HepG2 (cell line): ENCODE measurements around the gene NUP107. TPM values are rescaled to one million over a fixed set of nuclear protein-coding genes. Genes with fewer than 3 reads are reported as not detected.

Experiments used
- ATAC-seq: fragments of 200-7000 bp; cut with Tn5 transposase; 3 replicates; pipeline ENCODE4 v1.9.1; 2020; ENCODE audit warnings: mild to moderate bottlenecking, moderate library complexity
- BruUV-seq: library from RNA; stranded (reverse); fragments of 400-500 nt; replicated peaks from 2 replicates; lab custom pipeline; 2021; lab: Mats Ljungman, UMichigan
- CTCF ChIA-PET: fragments of 300-600 bp; formaldehyde crosslinking; extraction: SDS; loops from one replicate; lab custom pipeline; 2021; ENCODE audit warnings: low total read pairs, inconsistent platforms, low intra/inter-chr PET ratio; lab: Yijun Ruan, JAX
- POLR2A ChIA-PET: fragments of 350-600 bp; sonication (Branson Sonifier 250); formaldehyde crosslinking; loops from one replicate; lab custom pipeline; 2020; ENCODE audit warnings: antibody characterized with exemption, inconsistent platforms; lab: Yijun Ruan, JAX
- DNase-seq: peaks from one replicate; pipeline ENCODE4 v3.0.0-alpha.2; 2015; ENCODE audit warnings: low spot score
- FAIRE-seq: peaks from 3 replicates; lab custom pipeline; 2011; peaks lifted over from hg19 to GRCh38; lab: Jason Lieb, UNC
- H2AFZ ChIP-seq: one replicate; pipeline ENCODE4 v1.6.1; 2011; ENCODE audit warnings: low read length, inconsistent platforms
- H3K27ac ChIP-seq: fragments of 300-600 bp; 3 replicates; pipeline ENCODE4 v1.8.0; 2011; ENCODE audit warnings: mixed run types, mild to moderate bottlenecking, mixed read lengths, low read length, inconsistent platforms; ENCODE audit not compliant: insufficient read depth; ENCODE audit errors: extremely low read length
- H3K27me3 ChIP-seq, 2 experiments: fragments of 200-600 bp in 1 of 2; 2 replicates in 1 of 2; 3 replicates in 1 of 2; pipeline versions ENCODE4 v1.6.0 to v1.8.0; 2011; ENCODE audit warnings: low read length in 2 of 2, mild to moderate bottlenecking in 2 of 2, moderate library complexity in 2 of 2, inconsistent platforms in 1 of 2; ENCODE audit not compliant: insufficient read depth in 2 of 2, control insufficient read depth in 1 of 2
- H3K36me3 ChIP-seq, 2 experiments: fragments of 200-600 bp in 1 of 2; replicated peaks in 1 of 2; 2 replicates in 1 of 2; 3 replicates in 1 of 2; pipeline versions ENCODE4 v1.5.1 to v1.8.0; 2011; ENCODE audit warnings: low read length in 2 of 2, inconsistent platforms in 1 of 2; ENCODE audit not compliant: insufficient read depth in 2 of 2, control insufficient read depth in 1 of 2
- H3K4me1 ChIP-seq: 2 replicates; pipeline ENCODE4 v1.5.1; 2012; ENCODE audit warnings: low read length, inconsistent platforms; ENCODE audit not compliant: insufficient read depth
- H3K4me2 ChIP-seq: 2 replicates; pipeline ENCODE4 v1.6.0; 2011; ENCODE audit warnings: low read depth, low read length, inconsistent platforms
- H3K4me3 ChIP-seq, 3 experiments: fragments of 200-600 bp in 1 of 3; sonication (generic), shearing (Covaris generic) in 1 of 3; replicated peaks in 1 of 3; 2 replicates each; pipeline ENCODE4 v1.5.1; 2011 to 2016; ENCODE audit warnings: low read length in 3 of 3, inconsistent platforms in 2 of 3, low read depth in 2 of 3, mild to moderate bottlenecking in 2 of 3, control low read depth in 1 of 3, mixed read lengths in 1 of 3; ENCODE audit not compliant: insufficient read depth in 1 of 3
- H3K79me2 ChIP-seq: one replicate; pipeline ENCODE4 v1.6.1; 2011; ENCODE audit warnings: low read length, inconsistent platforms; ENCODE audit not compliant: insufficient read depth
- H3K9ac ChIP-seq: 2 replicates; pipeline ENCODE4 v1.6.0; 2011; ENCODE audit warnings: mild to moderate bottlenecking, low read depth, low read length, inconsistent platforms; ENCODE audit not compliant: insufficient read depth
- H3K9me3 ChIP-seq: 2 replicates; pipeline ENCODE4 v1.5.1; 2012; ENCODE audit warnings: mild to moderate bottlenecking, low read length
- H4K20me1 ChIP-seq: 2 replicates; pipeline ENCODE4 v1.6.0; 2011; ENCODE audit warnings: inconsistent platforms, mild to moderate bottlenecking, low read length, moderate library complexity; ENCODE audit not compliant: insufficient read depth
- BCL6 ChIP-seq: IDR thresholded peaks from 2 replicates; pipeline ENCODE4 v1.6.1; 2016; ENCODE audit warnings: missing genetic modification reagents, missing compliant biosample characterization
- EHMT2 ChIP-seq: fragments of 200-600 bp; sonication (generic); IDR thresholded peaks from 2 replicates; pipeline ENCODE4 v1.7.0; 2017; ENCODE audit warnings: antibody characterized with exemption, low read depth, low read length, borderline replicate concordance
- MAFF ChIP-seq: IDR thresholded peaks from 2 replicates; pipeline ENCODE4 v1.6.1; 2011; ENCODE audit warnings: low read depth, low read length, improper control_type of control experiment
- MAFG ChIP-seq: sonication (generic); formaldehyde crosslinking; IDR thresholded peaks from 2 replicates; pipeline ENCODE4 v1.5.1; 2020; ENCODE audit warnings: mild to moderate bottlenecking, missing genetic modification reagents
- RAD51 ChIP-seq: fragments of 450-650 bp; IDR thresholded peaks from 2 replicates; pipeline ENCODE4 v1.6.1; 2016; ENCODE audit warnings: borderline replicate concordance
- SSRP1 ChIP-seq: IDR thresholded peaks from 2 replicates; pipeline ENCODE4 v1.6.1; 2016; ENCODE audit warnings: control low read depth
- THAP11 ChIP-seq: IDR thresholded peaks from 2 replicates; pipeline ENCODE4 v1.6.1; 2016; ENCODE audit warnings: missing biosample characterization, missing genetic modification reagents
- ZBTB21 ChIP-seq: sonication (generic); formaldehyde crosslinking; IDR thresholded peaks from 2 replicates; pipeline ENCODE4 v1.4.0; 2020; ENCODE audit warnings: missing genetic modification reagents
- ZBTB34 ChIP-seq: sonication (generic); formaldehyde crosslinking; IDR thresholded peaks from 2 replicates; pipeline ENCODE4 v1.8.0; 2022; ENCODE audit warnings: mild to moderate bottlenecking, missing genetic modification reagents
- ZNF205 ChIP-seq: IDR thresholded peaks from 2 replicates; pipeline ENCODE4 v1.6.1; 2018; ENCODE audit warnings: missing biosample characterization, missing genetic modification reagents
- ZNF234 ChIP-seq: sonication (generic); formaldehyde crosslinking; conservative IDR thresholded peaks from 2 replicates; pipeline ENCODE4 v1.5.1; 2020; ENCODE audit warnings: mild to moderate bottlenecking, missing genetic modification reagents
- ZNF414 ChIP-seq: sonication (generic); formaldehyde crosslinking; IDR thresholded peaks from 2 replicates; pipeline ENCODE4 v1.5.0; 2020; ENCODE audit warnings: missing genetic modification reagents
- ZNF460 ChIP-seq: sonication (generic); formaldehyde crosslinking; IDR thresholded peaks from 2 replicates; pipeline ENCODE4 v1.5.1; 2020; ENCODE audit warnings: missing genetic modification reagents, mild to moderate bottlenecking, borderline replicate concordance
- ZNF556 ChIP-seq: sonication (generic); formaldehyde crosslinking; IDR thresholded peaks from 2 replicates; pipeline ENCODE4 v1.4.0; 2020; ENCODE audit warnings: mild to moderate bottlenecking, missing genetic modification reagents, borderline replicate concordance
- ZNF605 ChIP-seq: sonication (generic); formaldehyde crosslinking; IDR thresholded peaks from 2 replicates; pipeline ENCODE4 v1.8.0; 2022; ENCODE audit warnings: mild to moderate bottlenecking, missing genetic modification reagents
- ZNF784 ChIP-seq: sonication (generic); formaldehyde crosslinking; IDR thresholded peaks from 2 replicates; pipeline ENCODE4 v1.5.1; 2020; ENCODE audit warnings: missing genetic modification reagents, mild to moderate bottlenecking, borderline replicate concordance
- WGBS: methylation state at CpG from one replicate; pipeline ENCODE4 v1.1.6; 2017; ENCODE audit warnings: low lambda C conversion rate; 5-methylcytosine and 5-hydroxymethylcytosine counted together
- in situ Hi-C: cut with HindIII; loops from 2 replicates; pipeline ENCODE4 v1.10.0; 2017; ENCODE audit warnings: low pct_unique_long_range_greater_than_20kb; ENCODE audit not compliant: extremely low pct_ligation_motif_present
- intact Hi-C: fragments of 100-400 bp; cut with micrococcal nuclease; formaldehyde crosslinking; loops from one replicate; pipeline ENCODE4 v1.10.0; 2022; ENCODE audit not compliant: unreplicated experiment
- polyA plus RNA-seq, 8 experiments: library from polyadenylated mRNA; depleted of rRNA in 3 of 8; stranded (reverse) in 7 of 8; unstranded in 1 of 8; fragments of >200 nt; fragmentation: Illumina TruSeq in 4 of 8; extraction: Trizol in 4 of 8; gene quantifications; 2 replicates each; pipeline versions ENCODE4 v1.2.1 to v1.2.3, GENCODE V29; 2011 to 2016; ENCODE audit warnings: low read depth in 4 of 8, missing spikeins in 1 of 8, mixed read lengths in 1 of 8; ENCODE audit not compliant: insufficient read depth in 1 of 8
- total RNA-seq, 5 experiments: library from RNA; depleted of rRNA; stranded (reverse); fragments of >200 nt; fragmentation: Illumina TruSeq; extraction: Trizol; gene quantifications; 2 replicates each; pipeline ENCODE4 v1.2.3, GENCODE V29; 2016; ENCODE audit warnings: low read depth in 1 of 5
- TF ChIP-seq, protein P1 (sequence below): sonication (generic); formaldehyde crosslinking; IDR thresholded peaks from 2 replicates; pipeline ENCODE4 v1.9.0; 2021; ENCODE audit warnings: missing genetic modification reagents, mild to moderate bottlenecking, borderline replicate concordance
- TF ChIP-seq, protein P2 (sequence below): sonication (generic); formaldehyde crosslinking; IDR thresholded peaks from 2 replicates; pipeline ENCODE4 v1.5.0; 2020; ENCODE audit warnings: mild to moderate bottlenecking, missing genetic modification reagents

NUP107 gene
- total and polyA plus RNA-seq, 2 of the 13 experiments (the other 11 are each of a cell fraction or from before 2014, with no cell fraction given) = 54.7 to 100 TPM

GRCh38 chr12:68775121-68775630 is 88.4 kb downstream of the NUP107 start (continued):
- TF ChIP-seq EHMT2 = no peak
- no peak for TF ChIP-seq ZNF205 (CRISPR knock-in tag)
- no peak for TF ChIP-seq MAFG (CRISPR knock-in tag)
- TF ChIP-seq ZNF234 (CRISPR knock-in tag) = no peak
- TF ChIP-seq, protein P1, sequence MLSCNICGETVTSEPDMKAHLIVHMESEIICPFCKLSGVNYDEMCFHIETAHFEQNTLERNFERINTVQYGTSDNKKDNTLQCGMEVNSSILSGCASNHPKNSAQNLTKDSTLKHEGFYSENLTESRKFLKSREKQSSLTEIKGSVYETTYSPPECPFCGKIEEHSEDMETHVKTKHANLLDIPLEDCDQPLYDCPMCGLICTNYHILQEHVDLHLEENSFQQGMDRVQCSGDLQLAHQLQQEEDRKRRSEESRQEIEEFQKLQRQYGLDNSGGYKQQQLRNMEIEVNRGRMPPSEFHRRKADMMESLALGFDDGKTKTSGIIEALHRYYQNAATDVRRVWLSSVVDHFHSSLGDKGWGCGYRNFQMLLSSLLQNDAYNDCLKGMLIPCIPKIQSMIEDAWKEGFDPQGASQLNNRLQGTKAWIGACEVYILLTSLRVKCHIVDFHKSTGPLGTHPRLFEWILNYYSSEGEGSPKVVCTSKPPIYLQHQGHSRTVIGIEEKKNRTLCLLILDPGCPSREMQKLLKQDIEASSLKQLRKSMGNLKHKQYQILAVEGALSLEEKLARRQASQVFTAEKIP = no peak
- TF ChIP-seq ZNF556 = no peak
- TF ChIP-seq ZBTB21 = no peak

DNA sequence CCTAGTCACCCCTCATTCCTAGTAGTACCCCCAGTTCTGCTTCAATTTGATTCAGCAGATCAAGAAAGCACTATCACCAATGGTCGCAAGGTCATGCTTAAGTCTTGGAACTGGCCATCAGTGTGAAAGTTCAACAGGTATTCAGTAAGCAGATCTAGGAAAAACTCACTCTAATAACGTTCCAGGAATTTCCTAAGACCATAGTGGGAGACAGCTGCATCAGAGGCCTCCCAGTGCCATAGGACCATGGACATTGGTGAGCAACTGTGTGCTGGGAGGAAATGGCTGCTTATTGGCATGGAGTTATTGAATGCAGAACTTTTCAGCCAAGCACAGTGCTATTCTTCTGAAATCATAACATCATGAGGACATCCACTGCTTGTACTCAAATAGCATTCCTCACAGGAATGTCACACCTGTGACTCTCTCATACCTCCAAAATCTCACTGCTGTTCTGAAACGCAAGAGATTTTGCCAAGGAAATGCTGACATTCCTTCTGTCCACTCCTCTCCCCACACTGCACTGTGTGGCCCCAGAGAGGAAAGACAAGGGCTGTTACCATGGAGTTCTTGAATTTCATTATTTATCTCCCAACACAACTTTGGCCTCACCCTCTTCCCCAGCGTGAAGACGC is 90.3 kb downstream of the NUP107 start:
- ATAC-seq = no peak
- FAIRE-seq = no peak
- no peak for TF ChIP-seq RAD51
- TF ChIP-seq ZBTB34 (CRISPR knock-in tag) = no peak
- no peak for TF ChIP-seq ZNF460
- no peak for TF ChIP-seq ZNF605 (CRISPR knock-in tag)
- TF ChIP-seq SSRP1 (CRISPR knock-in tag) = no peak
- no peak for TF ChIP-seq ZNF414 (CRISPR knock-in tag)
- no peak for TF ChIP-seq ZNF784 (CRISPR knock-in tag)
- no peak for TF ChIP-seq THAP11 (CRISPR knock-in tag)
- TF ChIP-seq MAFF = no peak
- no peak for TF ChIP-seq BCL6 (CRISPR knock-in tag)
- TF ChIP-seq, protein P2, sequence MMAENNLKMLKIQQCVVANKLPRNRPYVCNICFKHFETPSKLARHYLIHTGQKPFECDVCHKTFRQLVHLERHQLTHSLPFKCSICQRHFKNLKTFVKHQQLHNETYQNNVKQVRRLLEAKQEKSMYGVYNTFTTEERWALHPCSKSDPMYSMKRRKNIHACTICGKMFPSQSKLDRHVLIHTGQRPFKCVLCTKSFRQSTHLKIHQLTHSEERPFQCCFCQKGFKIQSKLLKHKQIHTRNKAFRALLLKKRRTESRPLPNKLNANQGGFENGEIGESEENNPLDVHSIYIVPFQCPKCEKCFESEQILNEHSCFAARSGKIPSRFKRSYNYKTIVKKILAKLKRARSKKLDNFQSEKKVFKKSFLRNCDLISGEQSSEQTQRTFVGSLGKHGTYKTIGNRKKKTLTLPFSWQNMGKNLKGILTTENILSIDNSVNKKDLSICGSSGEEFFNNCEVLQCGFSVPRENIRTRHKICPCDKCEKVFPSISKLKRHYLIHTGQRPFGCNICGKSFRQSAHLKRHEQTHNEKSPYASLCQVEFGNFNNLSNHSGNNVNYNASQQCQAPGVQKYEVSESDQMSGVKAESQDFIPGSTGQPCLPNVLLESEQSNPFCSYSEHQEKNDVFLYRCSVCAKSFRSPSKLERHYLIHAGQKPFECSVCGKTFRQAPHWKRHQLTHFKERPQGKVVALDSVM = no peak
- in situ Hi-C loops = no loop called here
- H3K4me1 ChIP-seq = peaks cover 11% of the 10 kb centered on the region
- H3K4me3 ChIP-seq = no peak overlapping the region
- ChIA-PET POLR2A (no interaction called here), CTCF (no interaction called here)
- no peaks in the 10 kb centered on the region for H3K9me3 ChIP-seq
- H3K9ac ChIP-seq = no peak overlapping the region
- no peak overlapping the region for H2AFZ ChIP-seq
- no peaks in the 10 kb centered on the region for H3K27me3 ChIP-seq
- WGBS = 98% methylated on average over 5 of the region's 5 CpGs
- no peaks in the 10 kb centered on the region for H3K79me2 ChIP-seq
- H3K36me3 ChIP-seq = no peaks in the 10 kb centered on the region; a peak in 3 of 5 replicates
- intact Hi-C loops = no loop called here
- no peak for DNase-seq
- no peak overlapping the region for H3K27ac ChIP-seq
- H3K4me2 ChIP-seq = no peak overlapping the region
- H4K20me1 ChIP-seq = no peaks in the 10 kb centered on the region
- no TSS peak for BruUV-seq
